ENCODE measurements around the gene NME7.
A peak's percentile ranks its signal among the peaks of the same experiment; 100 is the strongest.

Gene NME7

GRCh38 chr1:169106095-169106920 lies 261.3 kb downstream of the NME7 start, which contains the start of gene ATP1B1:
Gene ATP1B1, plus strand, starts transcription at chr1:169106690. Its CDS starts 140 bp downstream, at chr1:169106830.
- peak; percentile 69 for DNase-seq (ENCODE audit: low read depth)

GRCh38 chr1:169105434-169106094 lies 262.0 kb downstream of the NME7 start:
- peak; percentile 37 for DNase-seq (ENCODE audit: low read depth)

GRCh38 chr1:169105087-169105433 lies 262.5 kb downstream of the NME7 start:
- DNase-seq (ENCODE audit: low read depth): no peak

GRCh38 chr1:169103480-169103893 lies 264.1 kb downstream of the NME7 start:
- DNase-seq (ENCODE audit: low read depth): no peak

GRCh38 chr1:169103002-169103401 lies 264.6 kb downstream of the NME7 start:
- no peak for DNase-seq (ENCODE audit: low read depth)

GRCh38 chr1:169102567-169102966 lies 265.0 kb downstream of the NME7 start:
- DNase-seq (ENCODE audit: low read depth): no peak

- DNase-seq (ENCODE audit: low read depth): no peak
Observed at GRCh38 chr1:169100651-169101088, 266.9 kb downstream of the NME7 start.

GRCh38 chr1:169100208-169100607 lies 267.4 kb downstream of the NME7 start:
- DNase-seq (ENCODE audit: low read depth): no peak

GRCh38 chr1:169099561-169099960 lies 268.0 kb downstream of the NME7 start:
- DNase-seq (ENCODE audit: low read depth): no peak

- no peak for DNase-seq (ENCODE audit: low read depth)
Observed at GRCh38 chr1:169098380-169098779, 269.2 kb downstream of the NME7 start.

GRCh38 chr1:169094897-169095569 lies 272.6 kb downstream of the NME7 start:
- no peak for DNase-seq (ENCODE audit: low read depth)

GRCh38 chr1:169092399-169092798 lies 275.2 kb downstream of the NME7 start:
- DNase-seq (ENCODE audit: low read depth): no peak

- DNase-seq (ENCODE audit: low read depth): no peak
Observed at GRCh38 chr1:169091480-169091941, 276.1 kb downstream of the NME7 start.

GRCh38 chr1:169090900-169091311 lies 276.7 kb downstream of the NME7 start:
- DNase-seq (ENCODE audit: low read depth): no peak

- no peak for DNase-seq (ENCODE audit: low read depth)
Observed at GRCh38 chr1:169090308-169090899, 277.2 kb downstream of the NME7 start.

- DNase-seq (ENCODE audit: low read depth): no peak
Observed at GRCh38 chr1:169089776-169090175, 277.8 kb downstream of the NME7 start.

- DNase-seq (ENCODE audit: low read depth): no peak
Observed at GRCh38 chr1:169087876-169088275, 279.7 kb downstream of the NME7 start.

- no peak for DNase-seq (ENCODE audit: low read depth)
Observed at GRCh38 chr1:169086603-169087455, 280.8 kb downstream of the NME7 start.

- no peak for DNase-seq (ENCODE audit: low read depth)
Observed at GRCh38 chr1:169085911-169086310, 281.7 kb downstream of the NME7 start.

All from T-helper 22 cell (primary cell).